Fibroblast of pulmonary artery (primary cell): ENCODE results near the gene CAVIN2.

Experiments
- DNase-seq: peaks from one replicate; pipeline ENCODE4 v3.0.0-alpha.2; 2010; ENCODE audit warnings: low read depth
- H3K4me3 ChIP-seq: replicated peaks from 2 replicates; pipeline ENCODE4 v1.5.1; 2011; ENCODE audit warnings: low read depth, mild to moderate bottlenecking, control low read depth, low read length, moderate library complexity
- TF ChIP-seq, protein P1 (sequence below): IDR thresholded peaks from 2 replicates; pipeline ENCODE4 v1.5.1; 2011; ENCODE audit warnings: mild to moderate bottlenecking, control low read depth, low read length, inconsistent platforms; ENCODE audit errors: missing control alignments

The CAVIN2 gene

DNA sequence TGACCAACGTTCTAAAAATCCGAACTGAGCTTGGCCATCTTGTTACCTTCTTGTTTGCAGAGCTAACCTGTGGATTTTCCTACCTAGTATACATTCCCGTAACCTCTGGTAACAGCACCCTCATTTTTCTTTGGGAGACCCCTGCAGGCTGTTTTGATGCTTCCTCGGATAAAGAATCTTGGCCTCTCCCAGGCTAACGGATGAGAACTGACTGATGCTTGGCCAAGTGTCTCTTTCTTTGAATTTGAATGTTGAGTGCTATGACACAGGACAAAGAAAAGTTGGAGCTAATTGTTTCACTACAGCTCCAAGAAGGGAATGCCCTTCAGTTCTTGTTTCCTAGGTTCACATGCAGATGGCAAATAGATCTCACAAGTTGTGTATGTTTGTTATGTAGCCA lies 19.3 kb upstream of the CAVIN2 start:
- H3K4me3 ChIP-seq: no peak overlapping the region
- TF ChIP-seq, protein P1, sequence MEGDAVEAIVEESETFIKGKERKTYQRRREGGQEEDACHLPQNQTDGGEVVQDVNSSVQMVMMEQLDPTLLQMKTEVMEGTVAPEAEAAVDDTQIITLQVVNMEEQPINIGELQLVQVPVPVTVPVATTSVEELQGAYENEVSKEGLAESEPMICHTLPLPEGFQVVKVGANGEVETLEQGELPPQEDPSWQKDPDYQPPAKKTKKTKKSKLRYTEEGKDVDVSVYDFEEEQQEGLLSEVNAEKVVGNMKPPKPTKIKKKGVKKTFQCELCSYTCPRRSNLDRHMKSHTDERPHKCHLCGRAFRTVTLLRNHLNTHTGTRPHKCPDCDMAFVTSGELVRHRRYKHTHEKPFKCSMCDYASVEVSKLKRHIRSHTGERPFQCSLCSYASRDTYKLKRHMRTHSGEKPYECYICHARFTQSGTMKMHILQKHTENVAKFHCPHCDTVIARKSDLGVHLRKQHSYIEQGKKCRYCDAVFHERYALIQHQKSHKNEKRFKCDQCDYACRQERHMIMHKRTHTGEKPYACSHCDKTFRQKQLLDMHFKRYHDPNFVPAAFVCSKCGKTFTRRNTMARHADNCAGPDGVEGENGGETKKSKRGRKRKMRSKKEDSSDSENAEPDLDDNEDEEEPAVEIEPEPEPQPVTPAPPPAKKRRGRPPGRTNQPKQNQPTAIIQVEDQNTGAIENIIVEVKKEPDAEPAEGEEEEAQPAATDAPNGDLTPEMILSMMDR: no peak

DNA sequence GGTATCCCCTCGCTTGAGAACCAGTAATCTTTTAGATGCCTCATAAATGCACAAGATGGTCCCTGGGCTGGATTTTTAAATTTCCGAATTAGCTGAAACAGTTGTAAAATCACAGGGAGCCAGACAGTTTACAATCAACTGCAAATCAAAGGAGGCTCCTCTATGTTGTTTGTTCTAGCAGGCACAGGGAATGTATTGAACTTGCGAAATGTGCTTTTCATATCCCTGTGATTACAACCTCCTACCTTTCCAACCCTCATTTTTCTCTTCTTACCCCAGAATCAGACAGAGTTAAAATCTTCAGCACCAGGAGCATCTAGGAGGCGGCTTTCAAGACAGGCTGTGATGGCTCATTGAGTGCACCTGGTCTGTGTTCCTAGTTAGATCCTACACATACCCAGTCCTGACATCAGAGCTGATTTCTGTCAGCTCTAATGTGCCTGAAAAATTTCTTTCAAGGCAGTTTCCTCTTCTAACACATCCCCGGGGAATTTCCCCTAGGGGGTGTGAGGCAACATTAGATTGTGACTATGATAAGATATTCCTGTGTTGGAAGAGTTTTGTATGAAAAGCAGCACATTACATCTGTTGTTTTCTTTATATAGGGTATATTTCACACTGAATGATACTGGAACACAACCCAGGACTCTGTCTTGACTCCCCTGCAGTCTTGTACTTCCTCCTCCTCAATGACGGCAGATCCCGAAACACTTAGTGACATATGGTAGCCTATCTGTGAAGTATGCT lies 17.9 kb upstream of the CAVIN2 start:
- TF ChIP-seq, protein P1: no peak
- DNase-seq: peak; percentile 54
- no peak overlapping the region for H3K4me3 ChIP-seq

More for the DNA sequence above, 19.3 kb upstream of the CAVIN2 start:
- DNase-seq: no peak

DNA sequence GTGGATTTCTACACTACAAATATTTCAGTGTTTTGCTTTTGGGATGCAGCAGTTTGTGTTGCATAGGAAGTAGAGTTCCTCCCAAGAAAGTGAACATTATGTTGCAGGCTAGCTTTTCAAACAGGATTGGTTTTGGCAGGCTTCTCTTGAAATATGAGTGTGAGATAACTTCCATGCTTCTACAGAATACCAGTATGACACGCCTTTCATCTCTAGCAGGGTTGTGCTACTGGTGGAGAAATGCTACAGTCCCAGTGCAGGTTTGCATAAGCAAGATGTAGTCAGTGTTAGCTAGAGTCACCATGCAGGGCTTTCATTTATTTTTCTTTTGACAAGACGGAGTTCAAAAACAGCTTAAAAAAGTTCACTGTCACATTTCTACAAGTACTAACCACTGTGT lies 17.1 kb upstream of the CAVIN2 start:
- TF ChIP-seq, protein P1: no peak
- peak; percentile 33 for DNase-seq

DNA sequence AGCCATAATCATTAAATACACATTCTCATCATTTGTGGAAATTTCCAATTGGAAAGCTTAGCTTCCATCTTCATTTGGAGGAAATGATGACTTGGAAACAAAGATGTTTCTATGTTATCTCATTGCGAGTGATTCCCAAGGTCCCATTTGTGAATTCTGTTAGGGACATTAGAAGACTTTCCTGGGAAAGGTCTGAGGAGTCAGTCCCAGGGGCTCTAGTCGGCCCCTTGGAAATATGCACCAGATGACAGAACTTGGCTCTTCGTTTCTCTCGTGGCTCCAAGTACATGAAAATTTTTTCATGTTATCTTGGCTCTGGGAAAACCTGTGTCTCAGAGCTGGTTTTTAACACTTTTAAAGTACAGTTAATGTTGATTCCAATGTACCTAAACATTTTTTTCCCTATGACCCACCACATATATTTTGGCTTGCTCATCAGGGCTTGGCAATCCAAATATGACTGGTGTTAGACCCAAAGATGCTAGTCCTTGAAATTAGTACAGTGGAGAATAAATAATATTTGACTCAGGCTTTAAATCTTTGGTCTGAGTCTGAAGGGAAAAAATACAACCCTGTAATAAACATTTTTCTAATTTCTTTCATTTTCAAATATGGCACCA lies 15.4 kb upstream of the CAVIN2 start:
- TF ChIP-seq, protein P1: no peak

More for the DNA sequence above, 17.1 kb upstream of the CAVIN2 start:
- no peak overlapping the region for H3K4me3 ChIP-seq

DNA sequence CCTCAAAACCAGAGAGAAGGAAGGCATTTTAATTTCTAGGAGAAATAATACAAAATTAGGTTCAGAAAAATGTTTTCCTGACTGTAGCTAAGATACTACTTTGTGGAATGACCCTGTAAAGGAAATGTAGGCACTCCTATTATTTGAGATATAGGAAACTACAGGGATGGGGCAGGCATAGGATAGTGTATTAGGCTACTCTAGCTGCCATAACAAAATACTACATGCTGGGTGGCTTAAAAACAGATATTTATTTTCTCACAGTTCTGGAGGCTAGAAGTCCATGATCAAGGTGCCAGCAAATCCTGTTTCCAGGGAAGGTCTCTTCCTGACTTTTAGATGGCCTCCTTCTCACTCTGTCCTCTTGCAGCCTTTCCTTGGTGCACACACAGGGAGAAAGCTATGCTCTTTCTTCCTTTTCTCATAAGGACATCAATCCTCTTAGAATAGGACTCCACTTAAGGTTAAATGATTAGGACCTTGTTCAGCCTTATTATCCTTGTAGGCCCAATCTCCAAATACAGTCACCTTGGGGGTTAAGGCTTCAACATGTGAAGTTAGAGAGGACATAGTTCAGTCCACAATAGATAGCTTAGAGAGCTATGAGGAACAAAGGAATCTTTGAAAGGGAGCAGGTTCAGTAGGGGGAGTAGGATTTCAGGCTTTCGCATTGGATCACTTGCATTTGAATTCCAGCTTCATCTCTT lies 14.0 kb upstream of the CAVIN2 start:
- TF ChIP-seq, protein P1: no peak
- no peak for DNase-seq
- H3K4me3 ChIP-seq: no peak overlapping the region

More for the DNA sequence above, 15.4 kb upstream of the CAVIN2 start:
- no peak for DNase-seq
- H3K4me3 ChIP-seq: no peak overlapping the region

DNA sequence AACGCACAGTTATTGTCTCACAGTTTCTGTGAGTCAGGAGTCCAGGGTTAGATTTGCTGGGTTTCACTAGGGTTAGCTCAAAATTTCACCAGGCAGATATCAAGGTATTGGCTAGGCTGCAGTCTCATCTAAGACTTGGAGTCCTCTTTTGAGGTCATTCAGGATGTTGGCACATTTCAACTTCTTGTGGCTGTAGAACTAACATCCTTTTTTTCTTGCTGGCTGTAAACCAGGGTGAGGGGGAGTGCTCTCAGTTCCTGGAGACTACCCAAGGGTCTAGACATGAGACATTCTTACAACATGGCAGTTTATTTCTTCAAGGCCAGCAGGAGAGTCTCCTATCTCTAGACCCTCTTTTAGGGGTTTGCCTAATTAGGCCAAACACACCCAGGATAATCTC lies 12.8 kb upstream of the CAVIN2 start:
- no peak overlapping the region for H3K4me3 ChIP-seq
- TF ChIP-seq, protein P1: no peak
- DNase-seq: no peak
